ENCODE results near the gene ZNF638.

ZNF638 gene

DNA sequence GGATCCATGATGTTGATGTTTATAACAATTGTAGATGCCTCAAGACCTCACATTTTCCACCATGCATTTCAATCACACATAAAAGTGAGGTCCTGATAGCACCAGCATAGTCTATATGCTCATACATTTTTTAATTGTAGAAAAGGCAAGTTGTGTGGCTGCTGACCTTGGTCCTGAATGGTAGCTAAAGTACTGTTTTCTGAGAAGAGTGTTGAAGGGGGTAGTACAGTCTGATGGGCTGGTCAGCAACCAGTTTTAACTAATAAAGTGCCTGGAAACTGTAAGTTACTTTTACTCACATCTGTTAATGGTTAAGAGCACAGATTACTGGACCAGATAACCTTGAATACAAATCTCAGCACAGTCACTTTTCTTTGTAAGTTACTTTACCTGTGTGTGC is 15.9 kb downstream of the ZNF638 start:
- no peaks in the 10 kb centered on the region for H3K9me3 Mint-ChIP-seq
- H3K4me3 Mint-ChIP-seq = no peak overlapping the region
- peaks cover 50% of the 10 kb centered on the region for H3K36me3 Mint-ChIP-seq (ENCODE audit: low read depth)
- no peak overlapping the region for H3K27ac Mint-ChIP-seq
- H3K4me1 Mint-ChIP-seq (ENCODE audit: low read depth) = peaks cover 7% of the 10 kb centered on the region
- no peak for DNase-seq (ENCODE audit: low spot score)
- no peaks in the 10 kb centered on the region for H3K27me3 Mint-ChIP-seq (ENCODE audit: low read depth)

DNA sequence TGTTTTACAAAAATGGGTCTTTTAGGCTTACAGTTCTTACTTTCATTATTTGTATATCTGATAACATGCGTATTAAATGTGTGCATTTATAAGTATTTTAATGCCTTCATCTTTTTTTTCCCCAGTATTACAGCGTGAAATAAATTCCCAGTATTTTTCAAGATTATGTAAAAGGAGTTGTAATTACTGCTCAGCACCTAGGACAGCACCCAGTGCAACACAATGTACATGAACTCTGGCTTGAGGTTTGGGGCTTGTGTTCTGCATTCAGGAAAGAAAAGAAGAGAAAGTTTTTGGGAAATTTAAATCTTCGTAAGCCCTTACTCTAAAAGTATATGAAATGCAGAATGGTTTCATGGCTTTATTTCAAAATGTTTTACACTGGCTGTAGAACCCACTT is 16.7 kb downstream of the ZNF638 start:
- no peak for DNase-seq (ENCODE audit: low spot score)
- Mint-ChIP-seq H3K27me3 (ENCODE audit: low read depth) (no peaks in the 10 kb centered on the region), H3K9me3 (no peaks in the 10 kb centered on the region), H3K4me3 (no peak overlapping the region), H3K4me1 (ENCODE audit: low read depth) (peaks cover 14% of the 10 kb centered on the region), H3K27ac (no peak overlapping the region), H3K36me3 (ENCODE audit: low read depth) (peaks cover 51% of the 10 kb centered on the region)

DNA sequence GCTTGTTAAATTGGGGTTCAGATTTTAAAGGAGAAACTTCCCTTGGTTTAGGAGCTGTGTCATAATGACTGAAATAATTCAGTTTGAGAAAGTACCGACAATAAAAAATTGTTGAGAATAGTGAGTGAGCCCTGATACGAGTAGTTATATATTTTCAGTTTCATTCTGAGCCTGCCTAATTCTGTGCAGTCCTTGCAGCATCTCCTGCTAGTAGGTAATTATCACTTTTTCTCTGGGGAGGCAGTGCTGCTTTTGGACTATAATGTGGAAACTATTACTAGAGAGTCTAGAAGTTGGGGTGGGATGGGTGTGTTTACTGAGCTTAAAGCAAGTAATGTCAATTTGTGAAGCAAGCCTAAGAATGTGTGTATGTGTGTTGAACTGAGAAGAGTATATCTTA is 21.7 kb downstream of the ZNF638 start:
- H3K4me3 Mint-ChIP-seq = no peak overlapping the region
- peaks cover 56% of the 10 kb centered on the region for H3K36me3 Mint-ChIP-seq (ENCODE audit: low read depth)
- H3K4me1 Mint-ChIP-seq (ENCODE audit: low read depth) = peaks cover 15% of the 10 kb centered on the region
- no peak for DNase-seq (ENCODE audit: low spot score)
- no peak overlapping the region for H3K27ac Mint-ChIP-seq
- no peaks in the 10 kb centered on the region for H3K27me3 Mint-ChIP-seq (ENCODE audit: low read depth)
- no peaks in the 10 kb centered on the region for H3K9me3 Mint-ChIP-seq

DNA sequence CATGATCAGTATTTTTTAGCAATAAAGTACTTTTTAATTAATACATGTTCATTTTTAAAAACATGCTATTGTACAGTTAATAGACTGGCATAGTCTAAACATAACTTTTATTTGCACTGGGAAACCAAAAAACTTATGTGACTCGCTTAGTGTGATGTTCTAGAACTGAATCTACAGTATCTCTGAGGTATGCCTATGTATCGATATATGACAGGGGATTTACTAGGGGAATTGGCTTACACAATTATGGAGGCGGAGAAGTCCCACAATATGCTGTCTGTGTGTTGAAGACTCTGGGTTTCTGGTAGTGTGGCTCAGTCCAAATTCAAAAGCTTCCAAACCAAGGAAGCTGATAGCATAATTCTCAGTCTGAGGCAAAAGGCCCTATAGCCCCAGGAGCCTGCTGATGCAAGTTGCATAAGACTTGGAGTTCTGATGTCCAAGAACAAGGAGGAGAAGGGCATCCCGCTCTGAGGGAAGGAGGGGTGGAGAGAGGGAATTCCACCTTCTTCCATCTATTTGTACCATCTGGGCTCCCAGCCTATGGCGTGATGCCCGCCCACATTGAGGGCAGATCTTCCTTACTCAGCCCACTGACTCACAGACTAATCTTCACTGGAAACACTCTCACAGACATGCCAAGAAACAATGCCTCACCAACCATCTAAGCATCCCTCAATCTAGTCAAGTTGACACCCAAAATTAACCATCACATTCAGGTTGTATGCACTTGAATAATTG is 27.5 kb downstream of the ZNF638 start:
- Mint-ChIP-seq H3K4me3 (no peak overlapping the region), H3K4me1 (ENCODE audit: low read depth) (peaks cover 14% of the 10 kb centered on the region), H3K27me3 (ENCODE audit: low read depth) (no peaks in the 10 kb centered on the region), H3K27ac (no peak overlapping the region), H3K36me3 (ENCODE audit: low read depth) (peaks cover 53% of the 10 kb centered on the region), H3K9me3 (no peaks in the 10 kb centered on the region)
- peak; percentile 12 for DNase-seq (ENCODE audit: low spot score)

DNA sequence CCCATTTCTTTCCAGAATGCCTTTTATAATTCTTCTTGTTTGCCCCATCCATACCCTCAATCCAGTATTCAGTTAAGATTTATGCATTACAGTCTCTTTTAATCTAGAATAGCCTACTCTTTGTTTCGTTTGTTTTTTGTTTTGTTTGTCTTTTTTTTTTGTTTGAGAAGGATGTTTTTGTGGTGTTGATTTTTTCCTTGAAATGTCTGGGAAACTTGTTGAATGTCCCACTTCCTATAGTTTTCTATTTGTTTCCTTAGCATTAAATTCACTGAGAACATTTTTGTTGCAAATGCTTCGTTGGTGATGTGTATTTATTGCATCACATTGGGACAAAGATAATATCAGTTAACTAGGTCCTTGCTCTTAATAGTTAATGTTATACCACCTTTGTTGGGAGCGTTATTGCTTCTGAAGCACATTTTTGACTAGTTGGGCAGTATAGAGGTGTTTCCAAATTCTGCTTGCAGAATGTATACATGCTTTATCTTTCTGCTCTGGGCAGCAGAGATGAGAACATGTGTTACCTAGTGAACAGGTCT is 28.9 kb downstream of the ZNF638 start:
- DNase-seq (ENCODE audit: low spot score) = no peak
- H3K36me3 Mint-ChIP-seq (ENCODE audit: low read depth) = peaks cover 59% of the 10 kb centered on the region
- peaks cover 14% of the 10 kb centered on the region for H3K4me1 Mint-ChIP-seq (ENCODE audit: low read depth)
- H3K27me3 Mint-ChIP-seq (ENCODE audit: low read depth) = no peaks in the 10 kb centered on the region
- H3K27ac Mint-ChIP-seq = no peak overlapping the region
- H3K4me3 Mint-ChIP-seq = no peak overlapping the region
- H3K9me3 Mint-ChIP-seq = no peaks in the 10 kb centered on the region

DNA sequence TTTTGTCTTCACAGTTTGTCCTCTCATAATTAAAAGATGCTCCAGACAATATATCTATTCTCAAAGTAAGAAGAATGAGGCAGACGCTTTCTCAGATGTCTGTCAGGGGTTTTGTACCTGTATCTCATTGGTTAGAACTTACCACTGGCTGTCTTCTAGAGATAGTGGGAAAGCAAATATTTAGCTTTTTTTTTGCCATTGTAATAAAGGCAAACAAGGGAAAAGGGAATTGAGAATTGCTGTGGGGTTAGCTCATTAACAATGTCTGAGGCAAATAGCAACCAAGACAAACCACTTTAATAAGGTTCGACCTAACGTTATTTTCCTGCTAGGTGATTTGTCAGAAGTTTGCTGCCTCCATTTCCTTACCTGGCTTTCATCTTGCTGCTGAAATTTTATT is 30.0 kb downstream of the ZNF638 start:
- peaks cover 59% of the 10 kb centered on the region for H3K36me3 Mint-ChIP-seq (ENCODE audit: low read depth)
- H3K27ac Mint-ChIP-seq = no peak overlapping the region

DNA sequence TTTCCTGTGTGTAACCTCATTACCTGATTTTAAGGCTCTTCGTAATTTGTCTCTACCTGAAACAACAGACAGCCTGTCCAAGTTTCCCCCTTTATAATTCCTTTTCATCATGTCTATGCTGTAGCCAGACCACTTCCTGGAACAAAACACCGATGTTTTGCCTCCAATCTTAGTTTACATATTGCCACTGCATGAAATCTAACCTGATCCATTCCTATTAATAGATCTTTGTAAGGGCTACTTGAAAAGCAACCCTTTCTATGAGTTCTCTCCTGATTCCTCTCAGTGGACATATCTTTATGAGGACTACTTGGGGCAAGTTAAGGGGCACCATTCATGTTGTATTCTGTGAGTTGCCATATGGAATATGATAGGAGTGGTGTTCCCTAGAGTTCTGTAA is 30.9 kb downstream of the ZNF638 start:
- DNase-seq (ENCODE audit: low spot score) = no peak
- Mint-ChIP-seq H3K27ac (no peak overlapping the region), H3K27me3 (ENCODE audit: low read depth) (no peaks in the 10 kb centered on the region), H3K36me3 (ENCODE audit: low read depth) (peaks cover 55% of the 10 kb centered on the region), H3K9me3 (no peaks in the 10 kb centered on the region), H3K4me3 (no peak overlapping the region), H3K4me1 (ENCODE audit: low read depth) (peaks cover 14% of the 10 kb centered on the region)

More for the DNA sequence above, 30.0 kb downstream of the ZNF638 start:
- DNase-seq (ENCODE audit: low spot score) = no peak
- Mint-ChIP-seq H3K4me1 (ENCODE audit: low read depth) (peaks cover 14% of the 10 kb centered on the region), H3K27me3 (ENCODE audit: low read depth) (no peaks in the 10 kb centered on the region), H3K9me3 (no peaks in the 10 kb centered on the region), H3K4me3 (no peak overlapping the region)

DNA sequence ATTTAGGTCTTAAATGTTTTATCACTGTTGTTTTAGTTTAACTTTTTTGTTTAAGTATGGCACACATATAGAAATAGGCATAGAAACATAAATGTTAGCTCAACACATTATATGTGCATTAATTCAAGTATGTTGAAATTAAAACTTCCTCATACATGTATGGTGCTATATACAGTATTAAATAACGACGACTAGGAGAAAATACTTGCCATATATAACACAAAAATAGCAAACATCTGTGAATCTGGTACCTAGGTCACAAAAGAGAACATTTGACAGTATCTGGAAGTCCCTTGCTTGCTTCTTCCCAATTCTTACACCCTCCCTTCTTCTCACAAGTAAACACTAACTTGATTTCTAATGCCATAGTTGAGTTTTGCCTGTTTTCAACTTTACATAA is 38.4 kb downstream of the ZNF638 start:
- Mint-ChIP-seq H3K27me3 (ENCODE audit: low read depth) (no peaks in the 10 kb centered on the region), H3K9me3 (no peaks in the 10 kb centered on the region), H3K27ac (no peak overlapping the region), H3K4me3 (no peak overlapping the region), H3K36me3 (ENCODE audit: low read depth) (peaks cover 41% of the 10 kb centered on the region), H3K4me1 (ENCODE audit: low read depth) (peaks cover 3% of the 10 kb centered on the region)
- DNase-seq (ENCODE audit: low spot score) = no peak

DNA sequence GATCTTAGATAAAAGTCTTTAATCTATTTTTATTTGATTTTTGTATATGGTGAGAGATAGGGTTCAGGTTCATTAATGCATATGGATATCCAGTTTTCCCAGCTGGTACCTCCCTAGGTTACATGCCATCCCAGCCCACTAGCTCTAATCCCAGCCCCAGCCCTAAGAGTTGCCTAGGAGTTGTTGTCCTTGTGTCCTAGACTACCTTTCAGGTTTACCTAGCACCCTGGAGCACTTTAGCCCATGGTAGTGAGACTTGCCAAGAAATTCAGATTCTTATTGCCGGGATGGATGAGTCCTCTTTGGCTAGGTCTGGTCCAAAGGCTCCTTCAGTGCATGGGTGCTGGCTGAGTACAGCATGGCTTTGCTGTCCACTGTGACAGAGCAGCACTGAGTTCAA is 40.5 kb downstream of the ZNF638 start:
- Mint-ChIP-seq H3K27me3 (ENCODE audit: low read depth) (no peaks in the 10 kb centered on the region), H3K4me3 (no peak overlapping the region), H3K36me3 (ENCODE audit: low read depth) (peaks cover 39% of the 10 kb centered on the region), H3K9me3 (no peaks in the 10 kb centered on the region), H3K27ac (no peak overlapping the region), H3K4me1 (ENCODE audit: low read depth) (peaks cover 3% of the 10 kb centered on the region)
- no peak for DNase-seq (ENCODE audit: low spot score)

DNA sequence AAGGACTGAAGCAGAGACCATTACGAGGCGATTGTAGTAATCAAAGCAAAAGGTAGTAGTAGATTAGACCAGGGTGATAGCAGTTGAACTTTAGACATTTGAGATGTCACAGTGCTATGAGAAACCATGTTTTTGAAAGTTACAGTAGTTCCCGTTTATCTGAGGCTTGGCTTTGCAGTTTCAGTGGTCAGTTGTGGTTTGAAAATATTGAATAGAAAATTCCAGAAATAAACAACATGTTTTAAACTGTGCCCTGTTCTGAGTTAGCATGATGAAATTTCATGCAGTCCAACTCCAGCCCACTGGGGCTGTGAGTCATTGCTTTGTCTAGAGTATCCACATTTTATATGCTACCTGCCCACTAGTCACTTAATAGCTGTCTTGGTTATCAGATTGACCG is 47.5 kb downstream of the ZNF638 start:
- H3K9me3 Mint-ChIP-seq = no peaks in the 10 kb centered on the region
- no peak overlapping the region for H3K4me3 Mint-ChIP-seq
- H3K36me3 Mint-ChIP-seq (ENCODE audit: low read depth) = peaks cover 55% of the 10 kb centered on the region
- H3K27ac Mint-ChIP-seq = no peak overlapping the region
- H3K4me1 Mint-ChIP-seq (ENCODE audit: low read depth) = peaks cover 10% of the 10 kb centered on the region
- no peak for DNase-seq (ENCODE audit: low spot score)
- no peaks in the 10 kb centered on the region for H3K27me3 Mint-ChIP-seq (ENCODE audit: low read depth)

DNA sequence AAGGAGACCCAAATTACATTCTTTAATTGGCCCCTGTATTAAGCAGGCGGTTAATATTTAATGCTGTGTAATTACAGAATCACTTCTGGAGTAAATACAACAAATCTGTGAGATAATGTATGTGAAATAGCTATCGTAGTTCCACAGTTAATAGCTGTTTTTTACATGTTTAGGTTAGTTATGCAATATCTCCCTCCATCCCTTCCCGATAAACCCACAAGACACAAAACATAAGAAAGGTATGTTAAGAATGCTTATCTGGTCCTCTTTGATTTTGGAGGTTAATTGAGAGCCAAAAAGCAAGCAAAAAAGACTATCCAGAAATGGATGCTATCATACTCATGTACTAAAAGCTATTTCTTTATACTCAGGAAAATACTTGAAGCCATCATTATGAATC is 49.1 kb downstream of the ZNF638 start:
- no peak for DNase-seq (ENCODE audit: low spot score)
- Mint-ChIP-seq H3K36me3 (ENCODE audit: low read depth) (peaks cover 55% of the 10 kb centered on the region), H3K27me3 (ENCODE audit: low read depth) (no peaks in the 10 kb centered on the region), H3K4me3 (no peak overlapping the region), H3K9me3 (no peaks in the 10 kb centered on the region), H3K4me1 (ENCODE audit: low read depth) (peaks cover 14% of the 10 kb centered on the region), H3K27ac (no peak overlapping the region)

DNA sequence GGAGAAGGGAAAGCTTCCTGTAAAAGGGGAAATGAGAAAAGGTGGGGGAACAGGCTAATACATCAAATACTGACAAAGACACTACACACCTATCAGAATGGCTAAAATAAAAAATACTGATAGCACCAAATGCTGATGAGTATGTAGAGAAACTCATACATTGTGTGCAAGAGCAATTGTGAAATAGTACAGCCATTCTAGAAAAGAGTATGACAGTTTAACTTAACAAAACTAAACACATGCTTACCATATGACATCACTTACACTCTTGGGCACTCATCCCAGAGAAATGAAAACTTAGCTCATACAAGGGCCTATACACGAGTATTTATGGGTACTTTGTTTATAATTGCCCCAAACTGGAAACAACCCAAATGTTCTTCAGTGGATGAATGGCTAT is 53.4 kb downstream of the ZNF638 start:
- Mint-ChIP-seq H3K9me3 (no peaks in the 10 kb centered on the region), H3K4me3 (no peak overlapping the region), H3K4me1 (ENCODE audit: low read depth) (peaks cover 7% of the 10 kb centered on the region), H3K27ac (no peak overlapping the region), H3K27me3 (ENCODE audit: low read depth) (no peaks in the 10 kb centered on the region), H3K36me3 (ENCODE audit: low read depth) (peaks cover 54% of the 10 kb centered on the region)
- DNase-seq (ENCODE audit: low spot score) = no peak

DNA sequence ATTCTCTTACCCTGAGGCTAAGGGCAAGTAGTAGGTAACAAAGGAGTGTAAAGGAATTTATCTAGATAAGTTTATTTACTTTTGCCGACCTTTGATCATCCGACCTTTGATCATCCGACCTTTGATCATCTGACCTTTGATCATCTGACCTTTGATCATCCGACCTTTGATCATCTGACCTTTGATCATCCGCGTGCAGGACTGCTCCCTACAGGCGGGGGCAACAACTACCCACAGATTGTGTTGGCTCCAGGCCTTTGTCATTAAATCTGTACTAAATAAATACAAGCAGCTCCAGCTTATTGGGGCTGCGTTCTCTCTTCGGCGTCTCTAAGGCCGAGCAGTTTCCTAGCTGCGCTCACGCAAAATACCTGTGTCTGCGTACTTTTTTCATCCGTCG is 56.6 kb downstream of the ZNF638 start:
- no peak for DNase-seq (ENCODE audit: low spot score)
- Mint-ChIP-seq H3K27ac (no peak overlapping the region), H3K4me3 (no peak overlapping the region), H3K27me3 (ENCODE audit: low read depth) (no peaks in the 10 kb centered on the region), H3K4me1 (ENCODE audit: low read depth) (peaks cover 7% of the 10 kb centered on the region), H3K36me3 (ENCODE audit: low read depth) (peaks cover 43% of the 10 kb centered on the region), H3K9me3 (no peaks in the 10 kb centered on the region)

DNA sequence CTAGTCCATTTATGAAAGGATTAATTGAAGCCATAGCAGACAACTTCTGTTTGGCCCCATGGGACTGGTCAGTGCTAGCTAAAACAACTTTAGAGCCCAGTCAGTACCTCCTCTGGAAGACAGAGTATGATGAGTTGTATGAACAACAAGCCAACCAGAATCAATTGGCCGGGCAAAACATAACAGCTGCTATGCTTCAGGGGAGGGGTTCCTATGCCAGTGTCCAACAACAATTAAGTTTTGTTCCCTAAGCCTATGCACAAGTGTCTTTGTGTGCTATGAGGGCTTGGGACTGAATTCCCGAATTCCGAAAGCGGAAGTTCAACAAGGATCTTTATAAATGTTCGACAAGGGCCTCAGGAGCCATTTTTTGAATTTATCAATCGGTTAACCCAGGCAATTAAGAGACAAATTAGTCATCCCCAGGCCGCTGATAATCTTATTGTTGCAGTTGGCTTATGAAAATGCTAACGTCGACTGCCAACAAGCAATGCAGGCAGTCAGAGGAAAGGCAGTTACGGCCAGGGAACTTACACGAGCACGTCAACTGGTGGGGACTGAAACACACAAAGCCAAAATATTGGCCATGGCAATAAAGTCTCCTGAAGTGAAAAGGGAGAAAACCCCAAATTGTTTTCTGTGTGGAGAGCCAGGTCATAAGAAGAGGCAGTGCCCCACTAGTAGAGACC is 57.9 kb downstream of the ZNF638 start:
- Mint-ChIP-seq H3K27me3 (ENCODE audit: low read depth) (no peaks in the 10 kb centered on the region), H3K36me3 (ENCODE audit: low read depth) (peaks cover 44% of the 10 kb centered on the region), H3K27ac (no peak overlapping the region)

More for the DNA sequence above, 57.9 kb downstream of the ZNF638 start:
- no peaks in the 10 kb centered on the region for H3K9me3 Mint-ChIP-seq
- no peak for DNase-seq (ENCODE audit: low spot score)
- peaks cover 3% of the 10 kb centered on the region for H3K4me1 Mint-ChIP-seq (ENCODE audit: low read depth)
- no peak overlapping the region for H3K4me3 Mint-ChIP-seq

Data from T-helper 2 cell treated with Interferon-gamma antibody and Interleukin-4, amounts not matched to agents 5 μg/mL and 100 μg/mL, for 36 hours (primary cell).